Neural progenitor cell (in vitro differentiated cells): ENCODE measurements around the gene C1orf210.

Source experiments
- CTCF ChIP-seq: fragments of 200-600 bp; sonication (generic); IDR thresholded peaks from 2 replicates; pipeline ENCODE4 v1.5.1; 2017; ENCODE audit warnings: antibody characterized with exemption, mild to moderate bottlenecking
- EZH2 ChIP-seq: fragments of 200-600 bp; sonication (generic); IDR thresholded peaks from 2 replicates; pipeline ENCODE4 v1.6.1; 2017; ENCODE audit warnings: antibody characterized with exemption, mild to moderate bottlenecking, moderate library complexity
- EZH2phosphoT487 ChIP-seq: fragments of 200-600 bp; sonication (generic); IDR thresholded peaks from 2 replicates; pipeline ENCODE4 v1.6.1; 2017; ENCODE audit warnings: antibody characterized with exemption

- TF ChIP-seq EZH2 (no peak), CTCF (no peak), EZH2phosphoT487 (no peak)
These were observed 26.8 kb upstream of the C1orf210 start for GRCh38 chr1:43312212-43312623.
